ENCODE results near the gene GINS2. TPM values are rescaled to one million over a fixed set of nuclear protein-coding genes. Genes with fewer than 3 reads are reported as not detected.

Gene GINS2
- total and polyA plus RNA-seq, 2 donors (not counting 1 experiment from before 2014, with no cell fraction given): 1.8 to 5.5 TPM

DNA sequence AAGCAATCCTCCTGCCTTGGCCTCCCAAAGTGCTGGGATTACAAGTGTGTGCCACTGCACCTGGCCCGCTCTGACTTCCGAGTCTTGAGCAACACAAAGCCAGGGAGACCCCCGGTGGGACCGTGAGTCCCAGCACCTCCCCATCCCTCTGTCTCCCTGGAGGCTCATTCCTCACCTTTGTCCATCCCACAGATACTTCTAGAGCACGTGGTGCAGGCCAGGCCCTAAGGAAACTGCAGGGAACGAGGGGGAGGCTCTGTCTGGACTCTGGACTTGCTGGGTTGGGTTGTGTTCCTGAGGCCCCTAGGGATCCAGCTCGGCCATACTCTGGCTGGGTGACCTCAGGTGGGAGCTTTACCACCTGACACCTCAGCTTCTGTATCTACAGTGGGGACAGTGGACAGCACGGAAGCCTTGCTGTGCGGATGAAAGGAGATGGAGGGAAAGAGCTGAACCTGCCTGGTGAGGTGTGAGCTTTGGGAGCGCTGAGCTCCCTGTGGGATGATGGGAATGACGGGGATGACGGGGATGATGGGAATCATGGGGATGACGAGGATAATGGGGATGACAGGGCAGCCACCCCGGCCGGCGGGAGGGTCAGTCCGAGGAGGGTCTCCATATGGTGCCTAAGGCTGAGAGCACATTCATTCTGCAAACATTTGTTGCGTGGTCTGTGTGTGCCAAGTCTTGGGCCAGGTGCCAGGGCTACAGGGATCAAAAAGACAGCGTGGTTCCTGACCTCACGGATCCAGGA is 35.5 kb upstream of the GINS2 start:
- no peaks in the 10 kb centered on the region for H3K4me1 ChIP-seq (ENCODE audit: control insufficient read depth, extremely low read depth, insufficient read depth, low read length)
- no peaks in the 10 kb centered on the region for H3K27me3 ChIP-seq (ENCODE audit: control insufficient read depth, insufficient read depth, low read length)
- no peaks in the 10 kb centered on the region for H4K20me1 ChIP-seq (ENCODE audit: control insufficient read depth, extremely low read depth, insufficient read depth, low read length)
- no peak overlapping the region for H3K4me3 ChIP-seq (replicated peaks in 1 of 4; ENCODE audit: control extremely low read depth in 1 of 4, insufficient read depth in 1 of 4, low read depth in 3 of 4, low read length in 4 of 4)
- no peak overlapping the region for H3K4me2 ChIP-seq (ENCODE audit: extremely low read depth, insufficient read depth, low read length)
- H3K27ac ChIP-seq (ENCODE audit: insufficient read depth, low read length): no peak overlapping the region
- TF ChIP-seq EZH2 (IDR thresholded peaks at IDR 0.05; ENCODE audit: low read length, missing control alignments): no peak
- TF ChIP-seq, protein P1, sequence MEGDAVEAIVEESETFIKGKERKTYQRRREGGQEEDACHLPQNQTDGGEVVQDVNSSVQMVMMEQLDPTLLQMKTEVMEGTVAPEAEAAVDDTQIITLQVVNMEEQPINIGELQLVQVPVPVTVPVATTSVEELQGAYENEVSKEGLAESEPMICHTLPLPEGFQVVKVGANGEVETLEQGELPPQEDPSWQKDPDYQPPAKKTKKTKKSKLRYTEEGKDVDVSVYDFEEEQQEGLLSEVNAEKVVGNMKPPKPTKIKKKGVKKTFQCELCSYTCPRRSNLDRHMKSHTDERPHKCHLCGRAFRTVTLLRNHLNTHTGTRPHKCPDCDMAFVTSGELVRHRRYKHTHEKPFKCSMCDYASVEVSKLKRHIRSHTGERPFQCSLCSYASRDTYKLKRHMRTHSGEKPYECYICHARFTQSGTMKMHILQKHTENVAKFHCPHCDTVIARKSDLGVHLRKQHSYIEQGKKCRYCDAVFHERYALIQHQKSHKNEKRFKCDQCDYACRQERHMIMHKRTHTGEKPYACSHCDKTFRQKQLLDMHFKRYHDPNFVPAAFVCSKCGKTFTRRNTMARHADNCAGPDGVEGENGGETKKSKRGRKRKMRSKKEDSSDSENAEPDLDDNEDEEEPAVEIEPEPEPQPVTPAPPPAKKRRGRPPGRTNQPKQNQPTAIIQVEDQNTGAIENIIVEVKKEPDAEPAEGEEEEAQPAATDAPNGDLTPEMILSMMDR (conservative IDR thresholded peaks at IDR 0.05 in 1 of 2, IDR thresholded peaks at IDR 0.05 in 1 of 2; ENCODE audit: low read depth in 1 of 2, low read length in 2 of 2): no peak
- H3K79me2 ChIP-seq (ENCODE audit: control insufficient read depth, insufficient read depth, low read length): no peaks in the 10 kb centered on the region
- peaks cover 2% of the 10 kb centered on the region for H3K36me3 ChIP-seq (ENCODE audit: control insufficient read depth, insufficient read depth, low read length)
- no peak for DNase-seq (ENCODE audit: low read depth in 2 of 2)
- no peak overlapping the region for H2AFZ ChIP-seq (ENCODE audit: low read length)
- no peaks in the 10 kb centered on the region for H3K9me3 ChIP-seq (ENCODE audit: control insufficient read depth, insufficient read depth, low read depth, low read length)
- H3K9ac ChIP-seq (ENCODE audit: insufficient read depth, low read length): no peak overlapping the region

DNA sequence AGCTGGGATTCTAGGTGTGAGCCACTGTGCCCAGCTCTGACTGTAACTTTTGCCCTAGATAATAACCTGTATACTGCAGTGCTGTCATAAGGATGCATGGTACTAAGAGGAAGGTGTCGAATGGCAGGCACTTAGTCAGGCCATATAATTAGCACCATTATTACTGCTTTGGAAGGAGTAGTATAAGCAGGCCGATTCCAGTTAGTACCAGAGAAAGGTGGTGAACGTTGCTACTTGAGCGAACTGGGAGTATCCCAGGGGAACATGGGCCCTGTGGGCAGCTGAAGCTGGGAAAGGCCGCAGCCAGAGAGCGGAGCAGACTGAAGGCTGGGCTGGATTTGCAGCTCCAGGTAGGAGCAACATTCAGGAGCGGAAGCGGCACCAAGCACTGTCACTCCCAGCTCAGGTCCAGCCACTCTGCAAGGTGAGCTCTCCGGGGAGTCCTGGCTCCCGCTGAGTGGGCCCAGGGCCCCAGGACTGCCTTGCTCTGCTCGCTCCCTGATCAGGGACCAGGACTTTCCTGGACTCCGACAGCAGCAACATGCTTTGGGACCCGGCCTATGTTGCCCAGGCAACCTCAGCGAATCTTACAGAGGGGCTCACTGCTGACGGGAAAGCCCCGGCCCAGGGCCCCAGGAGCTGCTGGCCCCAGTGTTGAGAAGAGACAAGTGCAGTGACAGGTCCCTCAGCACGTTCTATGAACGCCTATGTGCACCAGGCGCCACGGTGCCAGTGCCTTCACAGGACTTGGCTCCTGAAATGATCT is 33.6 kb upstream of the GINS2 start:
- Histone ChIP-seq H3K79me2 (ENCODE audit: control insufficient read depth, insufficient read depth, low read length) (no peaks in the 10 kb centered on the region), H2AFZ (ENCODE audit: low read length) (no peak overlapping the region), H3K4me2 (ENCODE audit: extremely low read depth, insufficient read depth, low read length) (no peak overlapping the region), H3K4me1 (ENCODE audit: control insufficient read depth, extremely low read depth, insufficient read depth, low read length) (no peaks in the 10 kb centered on the region), H4K20me1 (ENCODE audit: control insufficient read depth, extremely low read depth, insufficient read depth, low read length) (no peaks in the 10 kb centered on the region), H3K36me3 (ENCODE audit: control insufficient read depth, insufficient read depth, low read length) (peaks cover 2% of the 10 kb centered on the region), H3K4me3 (replicated peaks in 1 of 4; ENCODE audit: control extremely low read depth in 1 of 4, insufficient read depth in 1 of 4, low read depth in 3 of 4, low read length in 4 of 4) (no peak overlapping the region), H3K27me3 (ENCODE audit: control insufficient read depth, insufficient read depth, low read length) (no peaks in the 10 kb centered on the region), H3K9ac (ENCODE audit: insufficient read depth, low read length) (no peak overlapping the region), H3K27ac (ENCODE audit: insufficient read depth, low read length) (no peak overlapping the region), H3K9me3 (ENCODE audit: control insufficient read depth, insufficient read depth, low read depth, low read length) (no peaks in the 10 kb centered on the region)
- DNase-seq (ENCODE audit: low read depth in 2 of 2): no peak
- no peak for TF ChIP-seq EZH2 (IDR thresholded peaks at IDR 0.05; ENCODE audit: low read length, missing control alignments)
- TF ChIP-seq, protein P1 (conservative IDR thresholded peaks at IDR 0.05 in 1 of 2, IDR thresholded peaks at IDR 0.05 in 1 of 2; ENCODE audit: low read depth in 1 of 2, low read length in 2 of 2): no peak

DNA sequence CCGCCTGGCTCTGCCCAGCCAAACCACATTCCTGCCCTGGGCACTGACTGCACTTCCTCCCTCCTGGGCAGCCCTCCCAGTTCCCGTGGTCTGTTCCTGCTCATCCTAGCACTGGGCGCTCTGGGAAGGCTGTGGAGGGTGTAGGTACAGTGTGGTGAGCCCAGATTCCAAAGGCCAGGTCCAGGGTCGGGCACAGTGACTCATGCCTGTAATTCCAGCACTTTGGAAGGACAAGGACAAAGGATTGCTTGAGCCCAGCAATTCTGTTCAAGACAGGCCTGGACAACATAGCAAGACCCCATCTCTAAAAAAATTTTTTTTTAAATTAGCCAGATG is 31.5 kb upstream of the GINS2 start:
- TF ChIP-seq EZH2 (IDR thresholded peaks at IDR 0.05; ENCODE audit: low read length, missing control alignments): no peak
- TF ChIP-seq, protein P1 (conservative IDR thresholded peaks at IDR 0.05 in 1 of 2, IDR thresholded peaks at IDR 0.05 in 1 of 2; ENCODE audit: low read depth in 1 of 2, low read length in 2 of 2): no peak
- H3K27me3 ChIP-seq (ENCODE audit: control insufficient read depth, insufficient read depth, low read length): no peaks in the 10 kb centered on the region
- H3K79me2 ChIP-seq (ENCODE audit: control insufficient read depth, insufficient read depth, low read length): no peaks in the 10 kb centered on the region
- DNase-seq (ENCODE audit: low read depth in 2 of 2): no peak
- H3K9me3 ChIP-seq (ENCODE audit: control insufficient read depth, insufficient read depth, low read depth, low read length): no peaks in the 10 kb centered on the region
- H3K36me3 ChIP-seq (ENCODE audit: control insufficient read depth, insufficient read depth, low read length): peaks cover 2% of the 10 kb centered on the region
- no peak overlapping the region for H3K9ac ChIP-seq (ENCODE audit: insufficient read depth, low read length)
- no peaks in the 10 kb centered on the region for H4K20me1 ChIP-seq (ENCODE audit: control insufficient read depth, extremely low read depth, insufficient read depth, low read length)
- peaks cover 2% of the 10 kb centered on the region for H3K4me1 ChIP-seq (ENCODE audit: control insufficient read depth, extremely low read depth, insufficient read depth, low read length)
- H3K4me2 ChIP-seq (ENCODE audit: extremely low read depth, insufficient read depth, low read length): no peak overlapping the region
- H3K27ac ChIP-seq (ENCODE audit: insufficient read depth, low read length): no peak overlapping the region
- H3K4me3 ChIP-seq (replicated peaks in 1 of 4; ENCODE audit: control extremely low read depth in 1 of 4, insufficient read depth in 1 of 4, low read depth in 3 of 4, low read length in 4 of 4): no peak overlapping the region
- no peak overlapping the region for H2AFZ ChIP-seq (ENCODE audit: low read length)

All from fibroblast of lung (primary cell).